Measurements from ENCODE around the gene SUCLG2.

Gene SUCLG2

GRCh38 chr3:67460841-67461510 lies 193.4 kb downstream of the SUCLG2 start:
- H3K27ac ChIP-seq (ENCODE audit: low read length): no peak overlapping the region
- H2AFZ ChIP-seq (ENCODE audit: low read length): no peak overlapping the region
- no peaks in the 10 kb centered on the region for H3K9me3 ChIP-seq (replicated peaks; ENCODE audit: insufficient read depth, low read length)
- no peak overlapping the region for H3K4me2 ChIP-seq (ENCODE audit: low read depth, low read length)
- TF ChIP-seq EZH2 (optimal IDR thresholded peaks at IDR 0.05; ENCODE audit: low read depth, low read length) (no peak), CTCF (IDR thresholded peaks at IDR 0.05; ENCODE audit: low read length) (no peak), EZH2phosphoT487 (IDR thresholded peaks at IDR 0.05; ENCODE audit: low read length) (no peak)
- H3F3A ChIP-seq (ENCODE audit: insufficient read depth, low read length): no peaks in the 10 kb centered on the region
- H3K36me3 ChIP-seq (replicated peaks; ENCODE audit: insufficient read depth, low read length): no peaks in the 10 kb centered on the region
- H3K9ac ChIP-seq (ENCODE audit: low read length): no peak overlapping the region
- no peaks in the 10 kb centered on the region for H3K4me1 ChIP-seq (ENCODE audit: low read length)
- no peak overlapping the region for H3K4me3 ChIP-seq (ENCODE audit: low read length)
- H4K20me1 ChIP-seq (ENCODE audit: insufficient read depth, low read length): no peaks in the 10 kb centered on the region
- no peak for DNase-seq
- no peaks in the 10 kb centered on the region for H3K9me2 ChIP-seq (replicated peaks; ENCODE audit: insufficient read depth, low read length)
- H3K27me3 ChIP-seq (replicated peaks; ENCODE audit: insufficient read depth, low read length): no peaks in the 10 kb centered on the region
- H3K79me2 ChIP-seq (ENCODE audit: low read length): no peaks in the 10 kb centered on the region

- H3K9ac ChIP-seq (ENCODE audit: low read length): no peak overlapping the region
- no peaks in the 10 kb centered on the region for H3K27me3 ChIP-seq (replicated peaks; ENCODE audit: insufficient read depth, low read length)
- no peak overlapping the region for H3K4me3 ChIP-seq (ENCODE audit: low read length)
- no peak for DNase-seq
- H3K36me3 ChIP-seq (replicated peaks; ENCODE audit: insufficient read depth, low read length): no peaks in the 10 kb centered on the region
- no peaks in the 10 kb centered on the region for H3F3A ChIP-seq (ENCODE audit: insufficient read depth, low read length)
- no peaks in the 10 kb centered on the region for H4K20me1 ChIP-seq (ENCODE audit: insufficient read depth, low read length)
- TF ChIP-seq EZH2 (optimal IDR thresholded peaks at IDR 0.05; ENCODE audit: low read depth, low read length): no peak
- no peak for TF ChIP-seq CTCF (IDR thresholded peaks at IDR 0.05; ENCODE audit: low read length)
- TF ChIP-seq EZH2phosphoT487 (IDR thresholded peaks at IDR 0.05; ENCODE audit: low read length): no peak
- no peaks in the 10 kb centered on the region for H3K79me2 ChIP-seq (ENCODE audit: low read length)
- no peaks in the 10 kb centered on the region for H3K4me1 ChIP-seq (ENCODE audit: low read length)
- no peaks in the 10 kb centered on the region for H3K9me2 ChIP-seq (replicated peaks; ENCODE audit: insufficient read depth, low read length)
- no peak overlapping the region for H3K27ac ChIP-seq (ENCODE audit: low read length)
- no peak overlapping the region for H3K4me2 ChIP-seq (ENCODE audit: low read depth, low read length)
- H2AFZ ChIP-seq (ENCODE audit: low read length): no peak overlapping the region
- no peaks in the 10 kb centered on the region for H3K9me3 ChIP-seq (replicated peaks; ENCODE audit: insufficient read depth, low read length)
These were observed 194.6 kb downstream of the SUCLG2 start for GRCh38 chr3:67459796-67460195.

- Histone ChIP-seq H3K79me2 (ENCODE audit: low read length) (no peaks in the 10 kb centered on the region), H3K27me3 (replicated peaks; ENCODE audit: insufficient read depth, low read length) (no peaks in the 10 kb centered on the region), H3K4me2 (ENCODE audit: low read depth, low read length) (no peak overlapping the region), H3K36me3 (replicated peaks; ENCODE audit: insufficient read depth, low read length) (no peaks in the 10 kb centered on the region), H3K4me1 (ENCODE audit: low read length) (no peaks in the 10 kb centered on the region), H3K9ac (ENCODE audit: low read length) (no peak overlapping the region), H2AFZ (ENCODE audit: low read length) (no peak overlapping the region), H3K27ac (ENCODE audit: low read length) (no peak overlapping the region), H3K4me3 (ENCODE audit: low read length) (no peak overlapping the region), H4K20me1 (ENCODE audit: insufficient read depth, low read length) (no peaks in the 10 kb centered on the region), H3K9me2 (replicated peaks; ENCODE audit: insufficient read depth, low read length) (no peaks in the 10 kb centered on the region), H3F3A (ENCODE audit: insufficient read depth, low read length) (no peaks in the 10 kb centered on the region), H3K9me3 (replicated peaks; ENCODE audit: insufficient read depth, low read length) (no peaks in the 10 kb centered on the region)
- no peak for DNase-seq
- TF ChIP-seq EZH2phosphoT487 (IDR thresholded peaks at IDR 0.05; ENCODE audit: low read length): no peak
- no peak for TF ChIP-seq CTCF (IDR thresholded peaks at IDR 0.05; ENCODE audit: low read length)
- TF ChIP-seq EZH2 (optimal IDR thresholded peaks at IDR 0.05; ENCODE audit: low read depth, low read length): no peak
These were observed 195.4 kb downstream of the SUCLG2 start for GRCh38 chr3:67458896-67459530.

All from MM.1S (cell line).